ENCODE data around the gene INO80B.
A peak's percentile ranks its signal among the peaks of the same experiment; 100 is the strongest.
"Not testable (repeated sequence)": the region's sequence is repeated elsewhere in the genome, so short reads cannot be mapped to it uniquely, and the experiment has no call there.

The INO80B gene

DNA sequence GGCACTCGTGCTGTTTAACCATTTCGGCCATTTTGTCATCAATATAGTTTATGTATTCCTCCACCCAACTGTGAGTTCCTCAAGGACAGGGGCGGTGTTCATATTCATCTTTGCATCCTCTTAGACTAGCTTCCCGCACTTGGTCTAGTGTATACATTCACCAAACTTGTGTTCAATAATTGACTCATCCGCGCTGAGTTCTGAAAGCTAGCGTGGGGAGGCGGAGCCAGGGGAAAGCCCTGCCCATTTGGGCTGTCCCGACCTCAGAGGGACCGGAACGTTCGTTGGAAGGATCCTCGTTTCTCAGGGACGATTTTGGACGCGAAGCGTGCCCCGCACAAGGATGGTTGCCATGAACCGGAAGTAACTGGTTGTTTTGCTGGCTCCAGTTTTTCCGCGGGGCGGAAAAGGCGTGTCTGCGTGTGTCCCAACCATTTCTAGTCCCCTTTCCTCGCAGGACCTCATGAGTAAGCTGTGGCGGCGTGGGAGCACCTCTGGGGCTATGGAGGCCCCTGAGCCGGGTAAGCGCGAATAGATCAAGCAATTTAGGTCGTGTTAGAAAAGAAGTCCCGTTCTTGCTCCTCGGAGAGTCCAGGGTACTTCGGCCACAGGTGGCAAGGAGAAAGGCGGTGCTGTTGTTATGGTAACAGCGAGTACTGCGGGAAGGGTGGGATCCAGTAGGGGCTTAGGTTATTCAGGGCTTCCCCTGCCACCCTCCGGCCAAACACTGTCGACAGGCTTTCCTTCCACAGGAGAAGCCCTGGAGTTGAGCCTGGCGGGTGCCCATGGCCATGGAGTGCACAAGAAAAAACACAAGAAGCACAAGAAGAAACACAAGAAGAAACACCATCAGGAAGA, at the start of gene INO80B:
TSS of gene INO80B (plus strand) at position 434 of the 858 bp plus-strand sequence. CDS start at position 464, 30 bp downstream.
- DNase-seq, result peak; percentile 96

DNA sequence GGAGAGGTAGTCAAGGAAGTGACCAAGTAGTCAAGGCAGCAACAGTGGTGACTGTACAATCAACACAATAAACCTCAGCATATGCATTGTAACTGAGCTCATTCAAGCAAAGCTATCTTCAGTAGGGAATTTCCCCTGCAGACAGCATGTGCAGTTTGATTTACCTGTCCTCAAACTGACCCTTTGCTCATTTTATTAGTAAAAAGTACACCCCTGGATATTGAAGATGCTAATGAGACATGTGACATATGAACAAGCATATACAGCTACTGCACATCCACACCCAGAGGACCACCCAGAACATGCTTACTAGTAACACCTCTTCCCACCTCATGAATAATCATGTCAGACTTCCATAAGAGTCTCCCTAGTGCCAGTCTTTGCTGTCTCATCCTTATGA, 48.9 kb upstream of the INO80B start:
- no peak for DNase-seq

DNA sequence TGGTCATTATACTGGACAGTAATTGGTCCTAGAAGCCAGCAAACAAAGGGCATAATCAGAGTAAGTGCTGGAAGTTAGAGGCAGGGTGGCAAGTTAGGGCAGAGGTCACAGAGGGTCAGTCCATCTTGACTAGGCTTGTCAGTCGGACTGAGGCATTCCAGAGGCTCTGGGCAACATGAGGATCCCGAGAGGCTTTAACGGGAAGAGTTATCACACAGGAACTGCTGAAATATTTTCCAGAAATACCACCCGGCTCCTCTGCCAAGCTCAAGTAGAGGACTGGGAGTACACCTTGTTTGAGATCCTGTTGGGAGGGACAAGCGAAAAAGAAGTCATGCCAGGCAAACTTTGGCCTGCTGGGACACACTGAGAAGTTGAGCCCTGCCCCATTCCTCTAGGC, 47.2 kb upstream of the INO80B start:
- DNase-seq, result no peak

DNA sequence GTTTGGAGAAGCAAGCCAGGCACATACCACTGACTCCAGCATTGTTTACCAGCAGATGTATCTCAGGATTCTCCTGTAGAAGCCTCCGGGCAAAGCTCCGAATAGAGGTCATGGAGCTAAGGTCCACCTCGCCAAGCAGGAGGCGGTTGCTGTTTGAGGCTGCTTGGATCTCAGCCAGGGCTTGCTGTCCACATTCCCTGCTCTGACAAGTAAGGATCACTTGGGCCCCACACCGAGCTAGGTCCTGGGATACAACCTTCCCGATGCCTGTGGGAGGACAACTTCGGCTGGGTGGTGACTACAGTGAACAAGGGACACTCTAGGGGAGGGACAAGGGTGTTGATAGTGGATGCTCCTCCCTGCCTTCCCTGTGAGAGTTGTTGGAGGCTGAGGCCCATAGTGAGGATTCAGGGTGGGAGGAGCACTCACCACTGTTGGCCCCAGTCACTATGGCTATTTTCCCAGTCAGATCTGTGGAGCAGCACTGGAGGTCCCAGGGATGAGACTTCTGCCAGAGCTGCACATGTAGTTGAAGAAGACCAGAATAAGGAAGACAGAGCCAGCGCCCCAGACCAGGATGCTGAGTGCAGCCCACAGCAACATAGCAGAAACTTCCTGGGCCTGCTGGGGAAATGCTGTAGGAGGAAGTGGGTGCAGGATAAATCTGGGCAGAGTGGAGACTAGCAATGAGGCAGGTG, 41.7 kb upstream of the INO80B start:
- no peak for DNase-seq

DNA sequence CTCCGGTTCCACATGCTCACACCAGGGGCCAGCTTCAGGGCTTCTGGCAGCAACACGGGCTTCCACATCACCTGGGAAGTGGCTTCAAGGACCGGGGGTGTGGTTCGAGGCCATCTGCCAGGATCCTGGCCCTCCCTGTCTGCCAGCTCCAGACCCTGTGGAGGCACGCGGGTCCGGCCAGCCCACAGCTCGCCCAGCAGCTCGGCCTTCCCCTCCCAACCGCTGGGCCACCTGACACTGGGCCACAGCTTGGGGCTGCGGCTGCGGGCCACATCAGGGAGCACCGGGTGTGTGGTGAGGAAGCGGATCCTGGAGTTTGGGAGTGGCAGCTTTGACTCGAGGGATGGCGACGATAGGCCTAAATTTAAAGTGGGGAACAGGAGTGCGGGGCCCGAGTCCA, 40.4 kb upstream of the INO80B start:
- no peak for DNase-seq

DNA sequence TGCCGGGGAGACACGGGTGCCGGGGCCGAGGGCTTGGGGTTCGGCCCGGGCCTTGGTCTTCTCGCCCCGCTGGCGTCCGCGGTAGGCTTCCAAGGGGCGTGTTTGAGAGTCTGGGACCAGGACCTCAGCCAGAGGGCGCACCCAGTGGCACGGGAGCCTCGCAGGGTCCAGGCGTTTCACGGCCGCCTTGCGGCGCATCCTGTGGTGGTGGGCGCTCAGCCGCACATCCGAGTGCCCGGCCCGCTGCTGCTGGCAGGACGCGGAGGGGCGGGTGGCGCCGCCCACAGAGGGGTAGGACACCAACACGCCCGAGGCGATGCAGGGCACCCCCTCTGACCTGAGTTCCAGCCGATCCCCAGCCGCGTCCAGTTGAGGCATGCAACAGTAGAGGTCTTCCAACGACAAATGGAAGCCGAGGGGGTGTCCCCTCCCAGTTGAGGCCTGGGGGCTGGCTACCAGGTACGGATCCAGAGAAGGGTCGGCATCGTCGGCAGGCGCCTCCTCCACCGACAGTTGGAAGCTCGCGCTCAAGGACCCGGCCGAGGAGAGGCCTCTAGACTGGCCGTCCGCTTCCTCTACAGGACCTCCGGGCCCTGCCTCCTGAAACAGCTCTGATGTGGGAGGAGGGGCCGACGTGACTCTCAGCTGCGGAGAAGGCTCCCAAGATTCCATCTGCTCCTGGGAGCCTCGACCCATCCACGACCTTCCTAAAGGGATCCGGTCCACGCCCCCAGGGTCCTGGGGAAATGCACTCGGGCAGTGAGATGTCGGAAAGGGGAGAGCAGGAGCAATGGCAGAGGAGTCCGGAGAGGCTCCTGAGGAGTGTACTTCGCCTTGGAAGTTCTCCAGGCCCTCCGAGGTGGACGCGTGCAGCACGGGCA, 39.8 kb upstream of the INO80B start:
- peak; percentile 77 for DNase-seq

DNA sequence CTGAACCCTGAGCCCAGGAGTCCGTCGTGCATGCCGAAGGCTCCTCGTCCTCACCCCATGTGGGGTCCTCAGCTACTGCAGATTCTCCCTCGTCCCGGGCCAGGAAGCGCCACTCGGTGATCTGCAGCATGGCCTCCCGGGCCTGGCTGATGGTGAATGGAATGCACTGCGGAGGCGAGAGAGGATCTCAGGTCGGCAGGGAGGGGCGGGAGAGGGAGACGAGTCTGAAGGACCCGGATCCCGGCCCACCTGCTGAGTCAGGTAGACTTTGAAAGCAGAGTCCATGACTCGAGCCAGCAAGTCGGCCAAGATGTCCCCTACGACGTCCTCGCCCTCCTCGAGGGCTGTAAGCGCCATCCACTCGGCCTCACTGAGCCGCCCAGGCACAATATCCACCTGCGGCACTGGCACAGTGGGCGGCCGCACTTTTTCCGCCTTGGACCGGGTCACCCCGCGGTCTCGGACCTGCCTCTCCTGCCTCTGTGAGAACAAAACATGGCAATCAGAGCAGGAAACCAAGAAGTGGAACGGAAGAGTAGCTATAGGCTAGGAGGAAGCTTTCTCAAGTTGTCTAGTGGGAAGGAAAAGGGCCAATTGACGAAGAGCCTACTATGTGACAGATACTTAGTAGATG, 39.0 kb upstream of the INO80B start:
- no peak for DNase-seq

DNA sequence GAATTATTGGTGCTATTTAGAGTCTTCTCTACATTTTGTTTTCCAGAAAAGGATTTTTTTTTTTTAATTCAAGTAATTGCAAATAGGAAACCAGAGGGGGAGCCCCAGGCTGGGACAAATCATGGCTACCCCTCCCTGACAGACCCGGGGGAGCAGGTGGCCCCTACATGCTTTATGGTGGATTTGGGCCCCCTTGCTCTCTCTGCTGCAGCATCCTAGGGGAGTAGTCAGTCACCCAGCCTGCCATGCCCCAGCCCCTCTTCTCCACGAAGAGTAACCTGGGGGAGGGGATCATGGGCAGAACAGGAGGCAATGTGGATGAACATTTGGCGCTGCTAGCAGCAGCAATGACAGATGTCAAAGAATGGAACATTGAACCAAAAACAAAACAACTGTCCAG, 38.1 kb upstream of the INO80B start:
- no peak for DNase-seq

DNA sequence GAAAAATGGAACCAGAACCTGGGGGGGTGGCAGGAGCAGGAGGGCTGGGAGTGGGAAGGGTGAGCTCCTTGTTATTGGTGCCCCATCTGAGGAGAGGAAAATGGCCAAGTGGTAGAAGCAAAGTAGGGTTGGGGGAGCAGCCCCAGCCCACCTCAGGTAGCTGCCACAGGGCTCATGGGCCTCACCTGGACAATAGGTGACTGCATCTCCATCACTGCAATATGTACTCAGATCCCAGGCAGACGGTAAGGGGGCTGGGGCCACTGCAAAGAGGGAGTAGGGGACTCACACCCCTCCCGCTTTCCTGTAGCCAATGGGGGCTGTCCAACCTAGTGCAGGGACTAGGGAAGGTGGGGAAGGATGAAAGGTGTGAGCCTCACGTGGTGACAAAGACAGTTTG, 37.7 kb upstream of the INO80B start:
- no peak for DNase-seq

DNA sequence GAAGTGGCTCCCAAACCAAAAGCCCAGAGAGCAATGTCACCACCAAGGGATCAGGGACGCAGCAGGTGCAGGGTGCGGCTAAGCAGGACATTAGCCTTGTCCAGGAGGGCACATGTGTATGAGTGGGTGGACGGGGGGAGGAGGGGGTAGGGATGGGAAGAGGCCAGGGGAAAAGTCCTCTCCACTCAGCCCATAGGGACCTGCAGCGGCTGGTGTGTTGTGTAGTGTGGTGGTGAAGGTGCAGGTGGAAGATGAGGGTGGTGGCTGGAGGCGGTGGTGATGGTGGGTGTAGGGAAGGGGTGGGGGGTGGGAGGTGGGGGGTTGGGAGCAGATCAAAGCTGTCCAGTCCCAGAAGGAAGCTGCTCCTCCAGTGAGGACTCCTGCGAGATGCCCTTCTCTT, 37.1 kb upstream of the INO80B start:
- no peak for DNase-seq

DNA sequence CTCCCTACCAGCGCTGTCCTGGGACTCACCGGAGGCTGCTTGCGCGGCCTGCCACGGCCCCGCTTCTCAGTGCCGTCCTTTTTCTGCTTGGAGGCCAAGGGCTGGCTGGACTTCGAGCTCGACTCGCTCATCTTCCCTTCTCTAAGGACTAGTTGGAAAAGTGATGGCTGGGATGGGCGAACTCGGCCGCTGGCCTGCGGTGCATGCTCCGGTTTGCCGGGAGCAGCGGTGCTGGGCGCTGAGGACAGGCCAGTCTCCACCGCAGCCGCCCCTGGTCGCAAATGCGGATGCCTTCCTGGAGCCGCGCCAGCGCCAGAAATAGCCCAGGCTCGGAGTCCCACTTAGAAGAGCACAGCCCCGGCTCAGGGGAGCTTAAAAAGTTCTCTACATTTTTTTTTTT, 36.6 kb upstream of the INO80B start:
- no peak for DNase-seq

DNA sequence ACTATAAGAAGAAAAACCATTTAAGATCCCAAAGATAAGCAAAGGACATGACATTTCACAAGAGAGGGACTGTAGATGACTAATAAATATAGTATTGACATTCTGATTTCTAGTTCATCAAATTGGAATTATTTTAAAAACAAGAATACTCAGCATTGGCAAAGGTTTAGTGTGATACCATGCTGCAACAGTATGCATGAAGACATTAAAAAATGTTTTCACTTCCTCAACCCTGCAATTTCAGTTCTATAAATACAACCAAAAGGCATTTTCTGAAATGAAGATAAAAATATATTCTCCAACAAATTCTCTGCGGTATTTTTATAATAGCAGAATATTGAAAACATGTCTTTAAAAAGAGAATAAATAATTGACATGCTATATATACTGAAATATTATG, 35.5 kb upstream of the INO80B start:
- no peak for DNase-seq

DNA sequence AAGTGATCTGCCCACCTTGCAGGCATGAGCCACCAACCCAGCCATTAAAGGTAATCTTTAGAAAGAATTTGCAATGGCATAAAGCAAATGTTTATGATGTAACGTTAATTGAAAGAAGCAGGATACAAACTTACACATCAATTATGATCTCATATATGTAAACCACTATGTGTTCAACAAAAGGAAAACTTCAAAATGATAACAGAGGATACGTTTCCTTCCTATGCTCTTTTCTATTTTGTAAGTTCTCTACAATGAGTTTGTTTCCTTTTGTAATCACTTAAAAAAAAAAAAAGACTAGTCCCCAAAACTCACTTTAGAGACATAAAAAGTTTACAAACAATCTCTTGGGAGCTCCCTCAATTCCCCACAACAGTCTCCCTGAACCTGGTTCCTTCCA, 34.9 kb upstream of the INO80B start:
- no peak for DNase-seq

DNA sequence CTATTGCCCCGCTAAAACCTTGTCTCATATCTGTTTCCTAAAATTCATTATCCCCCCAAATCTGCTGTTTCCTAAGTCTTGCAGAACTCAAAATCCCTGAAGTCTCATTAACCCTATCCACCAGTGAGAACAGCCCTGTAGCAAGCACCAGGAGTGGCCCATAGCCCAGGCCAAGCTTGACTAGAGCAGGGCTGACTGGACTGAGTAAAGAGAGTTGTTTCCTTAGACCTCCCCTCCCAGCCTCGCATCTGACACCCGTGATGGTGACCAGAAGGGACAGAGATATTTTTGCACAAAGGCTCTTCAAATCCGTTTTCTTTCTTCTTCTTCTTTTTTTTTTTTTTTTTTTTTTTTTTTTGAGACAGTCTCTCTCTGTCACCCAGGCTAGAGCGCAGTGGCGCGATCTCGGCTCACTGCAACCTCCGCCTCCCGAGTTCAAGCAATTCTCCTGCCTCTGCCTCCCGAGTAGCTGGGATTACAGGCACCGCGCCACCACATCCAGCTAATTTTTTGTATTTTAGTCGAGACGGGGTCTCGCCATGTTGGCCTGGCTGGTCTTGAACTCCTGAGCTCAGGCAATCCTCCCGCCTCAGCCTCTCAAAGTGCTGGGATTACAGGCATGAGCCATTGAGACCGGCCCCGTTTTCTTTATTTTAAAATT, 34.3 kb upstream of the INO80B start:
- not testable (repeated sequence) for DNase-seq

DNA sequence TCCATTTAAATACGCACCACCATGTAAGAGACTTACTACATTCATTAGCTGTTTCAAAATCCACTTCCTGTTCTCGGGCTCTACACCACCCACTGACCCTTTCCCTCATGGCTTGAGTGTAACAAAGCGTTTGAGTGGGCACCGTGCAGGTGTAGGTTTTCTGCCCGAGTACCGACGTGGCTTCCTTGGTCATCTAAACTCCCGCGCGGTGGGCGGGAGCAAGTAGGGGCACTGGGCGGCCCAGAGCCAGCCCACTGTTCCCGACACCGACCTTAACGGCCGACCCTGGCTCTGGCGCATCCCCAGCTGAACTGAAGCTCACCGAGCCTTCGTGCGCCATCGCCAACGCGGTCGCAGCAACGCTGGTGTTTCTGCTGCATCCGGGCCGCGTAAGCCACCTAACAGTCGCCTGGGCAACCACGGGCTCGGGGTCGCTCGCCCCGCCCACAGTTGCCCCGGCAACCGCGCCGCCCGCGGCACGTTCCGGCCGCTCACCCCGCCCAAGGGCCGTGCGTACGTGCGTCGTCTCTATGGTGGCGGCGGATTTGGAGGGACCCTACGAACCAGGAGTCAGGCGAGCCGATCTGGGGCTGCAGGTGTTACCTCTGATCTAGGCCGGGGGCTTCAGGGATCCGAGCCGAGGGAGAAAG, 33.5 kb upstream of the INO80B start, which contains the start of the genes C2orf81 and WDR54:
TSS of gene C2orf81 (minus strand) at position 399 of the 650 bp plus-strand sequence. CDS start at position 340, 59 bp downstream.
TSS of gene WDR54 (plus strand) at position 510 of the 650 bp plus-strand sequence. CDS start 424 bp downstream, outside the sequence.
- DNase-seq, result peak; percentile 90

DNA sequence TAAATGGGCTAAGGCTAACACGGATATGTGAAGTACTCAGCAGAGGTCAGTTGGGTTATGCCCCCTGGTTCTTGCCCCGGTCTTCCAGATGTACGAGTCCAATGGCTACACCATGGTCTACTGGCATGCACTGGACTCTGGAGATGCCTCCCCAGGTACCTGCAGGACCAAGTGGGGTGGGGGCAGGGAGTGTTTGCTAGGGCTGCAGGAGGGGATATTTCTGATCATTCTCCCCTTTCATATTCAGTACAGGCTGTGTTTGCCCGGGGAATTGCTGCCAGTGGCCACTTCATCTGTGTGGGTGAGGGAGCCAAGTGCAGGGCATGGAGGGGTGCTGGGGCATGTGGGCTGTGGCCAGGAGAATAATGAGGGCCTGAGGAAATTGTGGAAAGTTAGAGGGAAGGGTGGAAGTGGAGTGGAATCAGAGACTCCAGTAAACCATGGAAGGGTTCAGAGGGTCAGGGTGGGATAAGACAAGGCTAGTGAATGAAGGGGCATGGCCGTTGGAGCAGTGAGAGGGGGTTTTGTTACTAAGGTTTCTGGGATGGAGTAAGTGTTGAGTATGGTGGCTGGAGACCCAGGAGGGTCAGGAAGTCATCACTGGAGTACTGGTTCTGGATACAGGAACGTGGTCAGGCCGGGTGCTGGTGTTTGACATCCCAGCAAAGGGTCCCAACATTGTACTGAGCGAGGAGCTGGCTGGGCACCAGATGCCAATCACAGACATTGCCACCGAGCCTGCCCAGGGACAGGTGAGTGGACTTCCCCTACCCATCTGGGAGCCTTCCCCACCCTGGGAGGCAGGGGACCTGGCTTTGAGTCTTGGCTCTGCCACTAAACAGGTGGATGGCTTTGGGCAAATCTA, 31.4 kb upstream of the INO80B start:
- DNase-seq, result no peak

DNA sequence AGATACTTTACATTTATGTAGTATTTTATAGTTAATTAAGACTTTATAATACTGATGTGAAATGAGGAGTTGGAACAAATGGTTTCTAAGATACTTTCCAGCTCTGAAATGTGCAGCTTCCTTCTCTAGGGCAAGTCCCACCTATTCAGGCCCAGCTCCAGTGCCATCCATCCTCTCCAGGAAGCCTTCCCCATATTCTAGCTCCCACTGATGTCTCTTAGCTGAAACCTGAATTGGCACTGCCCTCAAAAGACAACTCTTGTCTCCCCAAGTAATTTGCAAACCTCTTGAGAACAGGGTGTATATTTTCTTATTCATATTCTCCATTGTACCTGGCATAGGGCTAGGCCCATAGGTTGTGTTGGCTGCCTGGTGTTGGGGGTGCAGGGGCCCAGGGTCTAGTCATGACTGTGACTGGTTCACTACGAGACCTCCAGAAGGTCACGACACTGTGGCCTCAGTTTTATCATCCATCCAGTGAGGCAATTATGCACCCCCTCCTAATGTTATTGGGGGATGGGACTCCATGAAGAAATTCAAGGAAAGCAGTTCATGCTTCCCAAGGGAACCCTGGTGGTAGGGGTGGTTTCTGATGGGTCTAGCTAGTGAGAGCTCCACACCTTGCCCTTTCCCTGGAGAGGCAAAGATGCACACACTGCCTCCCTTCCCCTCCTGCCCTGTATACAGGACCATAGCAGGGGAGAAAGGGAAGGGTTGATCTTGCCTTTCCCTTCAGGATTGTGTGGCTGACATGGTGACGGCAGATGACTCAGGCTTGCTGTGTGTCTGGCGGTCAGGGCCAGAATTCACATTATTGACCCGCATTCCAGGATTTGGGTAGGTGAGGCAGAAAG, 30.5 kb upstream of the INO80B start:
- DNase-seq, result no peak

DNA sequence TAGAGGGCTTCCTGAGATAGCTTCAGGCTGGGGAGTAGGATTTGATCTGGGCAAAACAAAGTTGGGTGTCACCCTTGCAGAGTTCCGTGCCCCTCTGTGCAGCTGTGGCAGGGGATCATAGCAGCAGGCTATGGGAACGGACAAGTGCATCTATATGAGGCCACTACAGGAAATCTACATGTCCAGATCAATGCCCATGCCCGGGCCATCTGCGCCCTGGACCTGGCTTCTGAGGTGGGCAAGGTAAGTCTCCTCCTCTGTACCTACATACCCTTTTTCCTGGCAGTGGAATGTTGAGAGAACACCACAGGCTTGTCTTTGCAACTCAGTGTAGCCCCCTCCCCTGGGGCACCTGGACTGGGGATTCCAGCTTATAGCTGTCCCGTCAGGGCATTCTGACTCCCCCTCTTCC, 29.9 kb upstream of the INO80B start:
- DNase-seq, result no peak

DNA sequence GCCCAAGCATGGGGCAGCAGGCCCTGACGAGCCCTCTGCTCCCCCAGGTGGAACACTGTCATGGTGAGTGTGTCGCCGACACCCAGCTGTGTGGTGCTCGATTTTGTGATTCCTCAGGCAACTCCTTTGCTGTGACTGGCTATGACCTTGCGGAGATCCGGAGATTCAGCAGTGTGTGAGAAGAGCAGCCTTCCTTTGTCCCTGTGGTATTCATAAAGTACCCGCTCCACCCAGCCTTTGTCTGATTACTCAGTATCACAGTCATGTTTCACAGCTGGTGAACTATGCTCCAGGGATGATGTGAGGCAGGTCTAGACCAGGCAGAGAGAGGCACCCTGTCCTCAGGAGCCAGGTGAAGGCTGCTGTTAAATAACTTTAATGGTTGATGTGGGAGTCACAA, 29.4 kb upstream of the INO80B start:
- no peak for DNase-seq

Data from left hindlimb (tissue), 1 donor.